Measurements from ENCODE around the gene GRK1.

GRCh38 chr13:113671066-113672001 lies 4.3 kb downstream of the GRK1 start:
- TF ChIP-seq CTCF (IDR thresholded peaks at IDR 0.05), result no peak
- no peak for TF ChIP-seq POLR2A (IDR thresholded peaks at IDR 0.05)
